Measurements from ENCODE around the gene SMIM29. TPM values are rescaled to one million over a fixed set of nuclear protein-coding genes. Genes with fewer than 3 reads are reported as not detected.

The SMIM29 gene
- polyA plus RNA-seq, 4 donors: 9.6 to 14.1 (median 13.0) TPM

GRCh38 chr6:34200340-34200971 is 48.4 kb downstream of the SMIM29 start:
- DNase-seq (ENCODE audit: low read depth in 4 of 4, low spot score in 3 of 4): no peak

- DNase-seq (ENCODE audit: low read depth in 4 of 4, low spot score in 3 of 4): no peak
Observed at GRCh38 chr6:34196833-34197195, 52.0 kb downstream of the SMIM29 start.

Other genes with a start within 250 kb of the SMIM29 start
- under 1 TPM; 0.47 to 0.61 (median 0.50) TPM for gene GRM4, start 102.9 kb downstream of the SMIM29 start, polyA plus RNA-seq (ENCODE audit: insufficient read length in 4 of 4)
- gene HMGA1, start 12.1 kb downstream of the SMIM29 start, polyA plus RNA-seq (ENCODE audit: insufficient read length in 4 of 4): 100 to 1,000 TPM in 3 of 4 donors, 10 to 100 TPM in 1; 27.1 to 154 (median 113) TPM
- gene NUDT3, start 143.7 kb upstream of the SMIM29 start, polyA plus RNA-seq (ENCODE audit: insufficient read length in 4 of 4): 10 to 100 TPM; 15.3 to 24.7 (median 19.3) TPM
- 1,000 to 10,000 TPM; 1,176 to 1,427 (median 1,217) TPM for gene RPS10, start 177.1 kb upstream of the SMIM29 start, polyA plus RNA-seq (ENCODE audit: insufficient read length in 4 of 4)
- gene PACSIN1, start 217.1 kb upstream of the SMIM29 start, polyA plus RNA-seq (ENCODE audit: insufficient read length in 4 of 4): under 1 TPM; 0.59 to 0.89 (median 0.71) TPM